Erythroblast (primary cell): ENCODE measurements around the gene EML1.

Experiments used
- DNase-seq, 2 experiments: peaks; one replicate each; lab custom pipeline; 2025; lab: John Stamatoyannopoulos, UW
- GATA1 ChIP-seq: IDR thresholded peaks from 2 replicates; pipeline ENCODE4 v1.6.1; 2011; ENCODE audit warnings: low read depth, mild to moderate bottlenecking, control low read depth, low read length, moderate library complexity
- POLR2A ChIP-seq: IDR thresholded peaks from 2 replicates; pipeline ENCODE4 v1.6.1; 2011; ENCODE audit warnings: mild to moderate bottlenecking, low read length

Gene EML1

DNA sequence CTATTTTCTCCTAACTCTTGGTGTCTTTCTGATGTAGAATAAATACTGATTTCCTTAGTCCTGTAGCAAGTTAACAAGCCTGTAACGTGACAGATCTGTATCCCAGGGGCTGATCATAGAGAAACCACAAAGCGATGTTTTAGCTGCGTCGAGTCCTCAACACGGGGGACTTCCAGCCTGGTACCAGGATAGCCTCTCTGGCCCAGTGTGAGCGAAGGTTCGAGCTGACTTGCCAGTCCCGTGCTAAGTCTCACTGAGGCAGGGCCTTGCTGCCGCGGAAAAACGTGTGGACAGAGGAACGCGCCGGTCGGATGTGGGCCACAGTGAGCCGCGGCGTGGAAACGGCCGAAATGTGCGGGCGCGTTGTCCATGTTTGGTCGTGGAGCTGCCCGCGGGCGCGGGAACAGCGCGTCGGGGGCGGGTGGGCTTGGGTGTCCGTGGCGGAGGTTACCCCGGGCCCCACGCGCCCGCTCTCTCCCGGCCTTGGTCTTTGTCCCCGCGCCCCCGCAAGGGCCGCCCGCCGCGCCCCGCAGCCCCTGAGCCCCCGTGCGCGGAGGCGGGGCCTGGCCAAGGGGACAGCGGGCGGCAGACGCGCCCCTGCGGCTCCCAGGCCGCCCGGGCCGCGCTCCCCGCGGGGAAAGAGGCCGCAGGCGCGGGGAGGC, 531 bp upstream of the EML1 start:
- TF ChIP-seq GATA1, result no peak
- no peak for TF ChIP-seq POLR2A
- DNase-seq, result no peak

DNA sequence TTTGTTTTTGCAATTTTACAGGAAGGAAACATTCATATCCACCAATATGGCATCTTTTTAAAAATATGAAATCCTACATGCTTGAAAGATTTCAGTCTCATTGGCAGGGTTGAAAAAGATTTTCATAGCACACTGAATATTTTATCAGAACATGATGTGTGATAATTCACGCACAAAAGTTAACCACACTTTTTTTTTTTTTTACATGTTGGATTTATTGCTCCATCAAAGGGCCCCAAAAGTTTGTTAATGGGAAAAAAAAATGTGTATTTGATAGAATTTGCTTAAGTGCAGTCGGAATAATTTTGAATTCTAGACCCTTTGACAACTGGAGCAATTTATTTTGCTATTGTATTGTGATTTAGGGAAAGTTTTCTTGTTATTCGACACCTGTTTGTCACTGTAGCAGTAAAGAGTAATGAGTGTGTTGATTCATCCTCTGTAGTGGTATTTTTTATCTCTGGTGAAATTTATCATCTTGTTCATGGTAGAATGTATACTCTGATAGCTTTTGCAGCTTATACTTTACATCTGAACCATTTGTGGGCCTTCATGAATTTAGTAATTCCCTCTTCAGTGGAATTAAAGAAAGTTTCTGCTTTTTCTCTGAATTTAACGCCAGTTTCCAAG, 1.1 kb downstream of the EML1 start:
- TF ChIP-seq GATA1 (no peak), POLR2A (no peak)
- no peak for DNase-seq

DNA sequence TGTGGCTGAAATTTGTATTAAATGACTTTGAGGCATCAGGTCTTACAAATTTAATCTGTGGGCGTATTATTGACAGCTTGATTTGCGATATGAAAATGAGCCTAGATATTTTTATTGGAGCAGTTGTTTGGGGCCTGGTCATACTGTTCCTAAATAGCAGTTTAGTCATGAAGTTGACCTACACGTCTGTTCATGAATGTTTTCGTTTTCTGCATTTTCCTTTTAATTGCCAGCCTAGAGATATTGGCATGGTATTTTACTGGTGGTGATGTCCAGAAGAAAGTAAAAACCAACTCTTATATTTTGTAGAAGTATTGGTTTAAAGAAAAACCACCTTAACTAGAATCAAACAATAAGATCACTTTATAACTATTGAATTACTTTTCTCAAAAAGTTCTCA, 1.8 kb downstream of the EML1 start:
- TF ChIP-seq GATA1 (no peak), POLR2A (no peak)
- no peak for DNase-seq

DNA sequence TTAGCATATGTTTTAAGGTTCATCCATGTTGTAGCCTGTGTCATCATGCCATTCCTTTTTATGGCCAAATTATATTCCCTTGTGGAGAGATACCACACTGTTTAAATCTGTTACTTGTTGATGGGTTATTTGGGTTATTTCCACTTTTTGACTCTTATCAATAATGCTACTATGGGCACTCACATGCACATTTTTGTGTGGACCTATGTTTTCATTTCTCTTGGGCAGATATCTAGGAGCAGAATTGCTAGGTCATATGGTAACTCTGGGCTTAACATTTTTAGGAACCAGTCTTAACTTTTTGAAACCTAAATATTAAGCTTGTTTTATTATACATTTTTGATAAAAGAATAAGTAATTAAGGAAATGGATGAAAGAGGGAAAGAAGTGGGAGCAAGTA, 4.0 kb downstream of the EML1 start:
- DNase-seq, result no peak
- TF ChIP-seq POLR2A (no peak), GATA1 (no peak)

DNA sequence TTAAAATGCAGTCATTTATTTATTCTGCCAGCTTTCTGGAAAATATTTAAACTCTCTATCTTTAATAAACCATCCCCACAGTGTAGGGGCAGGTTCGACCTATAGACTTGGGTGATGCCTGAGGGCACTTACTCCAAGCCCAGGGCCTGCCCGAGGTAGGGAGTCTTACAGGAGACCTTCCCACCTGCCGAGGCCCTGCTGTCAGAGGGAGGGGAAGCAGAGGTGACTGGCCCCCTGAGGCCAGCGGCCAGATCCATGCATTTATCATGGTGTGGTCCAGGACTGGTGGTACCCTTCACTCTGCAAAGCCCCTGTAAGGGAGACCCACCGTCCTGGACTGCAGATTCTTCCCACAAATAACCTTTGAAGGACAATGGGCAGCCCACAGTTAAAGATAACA, 7.6 kb downstream of the EML1 start:
- TF ChIP-seq GATA1, result no peak
- no peak for TF ChIP-seq POLR2A
- DNase-seq, result no peak

DNA sequence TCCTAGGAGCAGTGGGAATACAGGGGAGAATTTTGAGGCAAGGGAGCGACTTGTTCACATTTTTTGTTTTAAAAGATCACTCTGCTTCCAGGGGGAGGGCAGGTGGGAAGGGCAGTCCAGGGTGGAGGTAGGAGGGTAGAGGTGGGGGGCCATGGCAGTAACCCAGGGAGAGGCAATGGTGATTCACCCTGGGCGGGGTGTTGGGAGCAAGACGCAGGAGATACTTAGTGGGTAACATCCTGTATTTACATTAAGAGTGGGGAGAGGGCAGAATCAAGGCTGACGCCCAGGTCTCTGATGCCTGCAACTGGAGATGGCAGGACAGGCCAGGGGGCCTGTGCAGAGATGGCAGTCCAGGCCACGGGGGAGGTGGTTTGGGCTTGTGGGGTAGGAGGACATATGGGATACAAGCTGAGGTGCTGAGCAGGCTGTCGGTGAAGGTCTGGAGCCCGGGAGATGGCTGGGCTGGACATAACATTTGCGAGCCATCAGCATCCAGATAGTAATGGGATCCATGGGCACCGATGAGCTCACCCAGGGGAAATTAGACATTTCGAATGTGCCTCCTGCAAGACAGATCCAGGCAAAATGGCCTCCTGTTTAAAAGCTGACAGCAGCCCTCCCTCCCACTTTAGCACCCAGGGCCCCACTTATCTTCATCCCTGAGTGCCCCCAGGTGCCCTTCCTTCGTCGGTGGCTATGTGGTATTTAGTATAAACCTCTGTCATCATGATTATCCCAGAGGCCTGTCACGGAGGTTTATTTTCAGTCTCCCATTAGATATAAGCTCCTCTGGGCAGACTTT, 9.3 kb downstream of the EML1 start:
- DNase-seq, result no peak
- TF ChIP-seq GATA1 (no peak), POLR2A (no peak)

DNA sequence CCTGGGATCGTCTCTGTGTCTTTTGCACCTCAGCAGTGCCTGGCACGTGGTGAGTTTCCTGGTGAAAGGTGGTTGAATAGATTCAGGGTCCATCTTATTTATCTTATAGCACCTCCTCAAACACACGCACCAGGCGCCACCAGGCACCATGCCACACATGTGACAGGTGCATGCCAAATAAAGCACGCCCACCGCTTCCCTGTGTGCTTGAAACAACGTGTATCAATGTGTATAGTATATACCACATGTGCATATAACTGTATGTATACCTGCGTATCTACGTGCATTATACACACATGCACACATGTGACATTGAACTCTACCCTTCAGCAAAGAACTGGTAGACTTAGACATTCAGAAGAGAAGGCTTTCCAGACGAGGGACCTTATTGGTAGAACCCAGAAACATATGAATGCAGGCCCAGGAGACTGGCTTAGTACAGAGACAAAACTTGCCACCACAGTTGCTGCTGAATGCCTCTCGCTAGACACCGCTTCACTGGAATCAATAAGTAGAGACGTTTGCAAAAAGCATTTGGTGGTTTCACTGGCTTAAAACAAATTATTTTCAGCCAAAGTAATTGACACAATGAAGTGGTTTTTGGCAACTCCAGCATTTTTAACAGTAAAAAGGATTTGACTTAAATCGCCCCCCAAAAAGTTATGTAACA, 10.0 kb downstream of the EML1 start:
- no peak for TF ChIP-seq POLR2A
- TF ChIP-seq GATA1, result no peak
- DNase-seq, result no peak

DNA sequence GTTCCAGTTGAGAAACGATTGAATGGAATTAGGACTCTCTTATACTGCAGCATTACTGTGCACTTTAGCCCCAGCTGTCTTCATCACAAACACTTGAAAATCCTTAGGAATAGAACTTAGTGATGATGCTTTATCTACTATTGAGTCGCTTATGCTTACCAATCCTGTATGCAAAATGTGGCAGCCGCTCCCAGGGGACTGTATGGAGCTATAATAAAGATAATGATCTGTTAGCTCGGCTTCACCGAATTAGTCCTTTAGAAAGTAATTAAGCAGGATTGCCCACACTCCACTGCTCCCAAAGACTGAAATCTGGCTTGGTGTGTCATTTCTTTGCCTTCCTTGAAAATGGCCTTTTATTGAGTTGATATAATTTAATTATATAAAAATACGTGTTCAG, 10.6 kb downstream of the EML1 start:
- no peak for DNase-seq
- no peak for TF ChIP-seq POLR2A
- no peak for TF ChIP-seq GATA1

DNA sequence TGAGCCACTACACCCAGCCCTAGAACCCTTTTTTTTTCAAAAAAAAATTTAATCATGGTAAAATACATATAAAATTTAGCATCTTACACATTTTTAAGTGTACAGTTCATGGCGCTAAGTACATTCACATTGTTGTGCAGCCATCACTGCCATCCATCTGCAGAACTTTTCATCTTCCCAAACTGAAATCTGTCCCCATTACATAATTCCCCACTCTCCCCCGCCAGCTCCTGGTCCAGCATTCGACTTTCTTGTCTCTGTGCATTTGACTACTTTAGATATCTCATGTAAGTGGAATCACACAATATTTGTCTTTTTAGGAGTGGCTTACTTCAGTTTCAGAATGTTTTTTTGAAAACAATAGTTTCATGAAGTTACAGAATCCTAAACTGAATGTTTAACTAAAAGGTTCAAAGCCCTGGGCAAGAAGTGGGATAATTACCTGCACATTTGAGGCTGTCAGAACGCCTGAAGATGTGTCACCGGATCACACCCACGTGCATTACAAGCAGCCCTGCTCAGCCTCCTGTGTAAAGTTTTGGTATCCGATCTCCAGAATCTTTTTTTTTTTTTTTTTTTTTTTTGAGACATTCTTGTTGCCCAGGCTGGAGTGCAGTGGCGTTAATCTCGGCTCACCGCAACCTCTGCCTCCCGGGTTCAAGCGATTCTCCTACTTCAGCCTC, 12.7 kb downstream of the EML1 start:
- no peak for DNase-seq
- TF ChIP-seq POLR2A (no peak), GATA1 (no peak)

DNA sequence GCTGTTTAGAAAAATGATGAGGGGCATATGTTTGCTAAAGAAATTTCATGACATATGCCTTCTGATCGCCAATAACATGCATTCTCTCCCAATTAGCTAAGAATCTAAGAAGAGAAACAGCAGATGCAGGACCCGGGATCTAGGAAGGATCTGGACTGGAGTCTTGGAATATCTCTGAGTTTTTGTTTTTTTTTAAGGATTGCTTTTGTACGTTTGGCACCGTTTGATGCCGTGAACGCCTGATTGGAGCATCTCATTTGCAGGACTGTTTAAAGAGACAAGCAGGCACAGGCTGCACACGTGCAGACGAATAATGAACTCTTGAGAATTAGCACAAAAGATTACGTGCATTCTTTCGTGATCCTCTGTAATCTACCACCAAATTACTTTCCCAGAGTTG, 13.6 kb downstream of the EML1 start:
- no peak for DNase-seq
- TF ChIP-seq POLR2A, result no peak
- TF ChIP-seq GATA1, result no peak

DNA sequence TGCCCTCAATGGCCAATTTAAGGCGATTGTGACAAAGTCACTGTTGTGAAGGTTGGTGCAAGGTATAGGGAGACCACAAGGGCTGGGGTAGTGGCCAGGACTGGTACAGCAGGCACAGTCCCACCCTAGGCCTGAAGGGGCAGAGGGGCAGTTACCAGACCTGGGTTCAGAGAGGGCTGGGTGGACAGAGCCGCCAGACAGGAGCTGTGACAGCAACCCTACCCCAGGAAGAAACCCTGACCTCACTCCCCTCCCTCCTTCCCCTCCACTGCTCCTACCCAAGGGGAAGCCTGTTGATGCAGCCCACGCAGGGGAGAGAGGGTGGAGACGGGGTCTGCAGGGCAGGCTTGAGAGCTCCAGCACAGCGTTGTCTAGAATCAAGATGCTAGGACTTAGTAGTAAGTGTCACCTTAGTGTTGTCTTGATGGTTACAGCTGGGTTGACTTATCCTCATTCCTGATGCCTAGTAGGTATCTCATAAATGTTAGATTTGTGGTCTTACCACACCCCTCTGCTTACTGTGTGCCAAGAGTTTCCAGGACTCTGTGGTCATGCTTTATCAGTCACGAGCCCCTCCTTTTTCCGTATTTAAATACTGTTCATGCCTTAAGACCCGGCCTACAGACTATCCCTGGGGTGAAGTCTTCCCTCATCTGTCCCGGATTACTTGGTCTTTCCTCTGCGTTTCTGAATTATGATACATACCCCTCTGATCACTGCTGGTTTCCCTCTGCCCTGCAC, 14.4 kb downstream of the EML1 start:
- no peak for DNase-seq
- TF ChIP-seq GATA1 (no peak), POLR2A (no peak)

DNA sequence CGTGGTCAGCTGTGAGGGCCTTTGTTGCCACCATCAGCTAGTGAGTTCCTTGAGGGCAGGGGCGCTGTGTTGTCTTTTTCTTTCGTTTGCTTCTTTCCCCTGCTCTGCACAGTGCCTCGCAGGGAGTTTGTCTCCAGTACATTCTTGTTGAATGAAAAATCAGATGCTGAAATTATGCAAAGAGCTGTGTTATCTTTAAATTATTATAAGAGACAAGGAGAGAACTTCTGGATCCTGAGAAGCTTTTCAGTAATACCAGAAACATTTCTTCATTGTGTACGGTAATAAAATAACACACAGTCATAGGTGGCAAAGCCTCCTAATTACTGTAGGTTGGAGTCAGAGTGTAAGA, 14.9 kb downstream of the EML1 start:
- TF ChIP-seq POLR2A (no peak), GATA1 (no peak)
- DNase-seq, result no peak

DNA sequence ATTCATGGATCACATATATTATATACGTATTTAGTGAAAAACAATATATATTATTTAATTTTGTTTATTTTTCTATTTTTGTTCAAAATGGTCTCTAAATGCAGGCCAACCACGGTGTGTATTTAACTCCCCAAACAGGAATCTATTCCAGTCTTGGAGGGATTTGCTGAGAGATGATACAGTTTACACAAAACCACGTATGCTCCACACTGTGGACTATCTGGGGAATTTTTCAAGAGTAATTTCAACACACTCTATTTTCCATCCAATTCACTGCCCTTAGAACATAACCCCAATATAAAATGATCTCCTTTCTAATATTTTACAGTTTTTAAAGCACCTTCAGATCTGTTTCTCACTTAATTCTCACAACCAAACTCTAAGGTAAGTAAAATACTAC, 15.3 kb downstream of the EML1 start:
- TF ChIP-seq POLR2A (no peak), GATA1 (no peak)
- no peak for DNase-seq
